HEK293T (cell line): Measurements from ENCODE around the gene TRIM38.

Experiments
- CTCF ChIA-PET: fragments of 350-600 bp; formaldehyde crosslinking; extraction: SDS; loops from one replicate; lab custom pipeline; 2021; ENCODE audit warnings: antibody characterized with exemption, inconsistent platforms; lab: Yijun Ruan, JAX
- POLR2A ChIA-PET: fragments of 350-600 bp; formaldehyde crosslinking; extraction: SDS; loops from one replicate; lab custom pipeline; 2020; ENCODE audit warnings: antibody characterized with exemption, inconsistent platforms; lab: Yijun Ruan, JAX
- DNase-seq: peaks from one replicate; pipeline ENCODE4 v3.0.0; 2012; ENCODE audit warnings: mixed read lengths; ENCODE audit errors: extremely low spot score
- ARNT ChIP-seq: fragments of 450-650 bp; IDR thresholded peaks from 2 replicates; pipeline ENCODE4 v1.6.1; 2017; ENCODE audit warnings: mild to moderate bottlenecking
- BHLHE40 ChIP-seq: fragments of 450-650 bp; IDR thresholded peaks from 2 replicates; pipeline ENCODE4 v1.6.1; 2016; ENCODE audit warnings: mild to moderate bottlenecking, moderate library complexity, borderline replicate concordance
- CTBP1 ChIP-seq: fragments of 450-650 bp; IDR thresholded peaks from 2 replicates; pipeline ENCODE4 v1.6.1; 2016; ENCODE audit warnings: borderline replicate concordance
- ELF4 ChIP-seq: fragments of 450-650 bp; IDR thresholded peaks from 2 replicates; pipeline ENCODE4 v1.6.1; 2017; ENCODE audit warnings: antibody characterized with exemption
- FOXA1 ChIP-seq: fragments of 450-650 bp; IDR thresholded peaks from 2 replicates; pipeline ENCODE4 v1.6.1; 2016; ENCODE audit warnings: mild to moderate bottlenecking
- FOXK2 ChIP-seq: fragments of 450-650 bp; IDR thresholded peaks from 2 replicates; pipeline ENCODE4 v1.6.1; 2016; ENCODE audit warnings: mild to moderate bottlenecking
- FOXM1 ChIP-seq: fragments of 450-650 bp; IDR thresholded peaks from 2 replicates; pipeline ENCODE4 v1.6.1; 2017; ENCODE audit warnings: mild to moderate bottlenecking, borderline replicate concordance
- HDGF ChIP-seq: fragments of 450-650 bp; IDR thresholded peaks from 2 replicates; pipeline ENCODE4 v1.6.1; 2017; ENCODE audit warnings: antibody characterized with exemption, borderline replicate concordance
- L3MBTL2 ChIP-seq: fragments of 450-650 bp; conservative IDR thresholded peaks from 2 replicates; pipeline ENCODE4 v1.6.1; 2016; ENCODE audit warnings: mild to moderate bottlenecking
- LEF1 ChIP-seq: fragments of 450-650 bp; IDR thresholded peaks from 2 replicates; pipeline ENCODE4 v1.6.1; 2017; ENCODE audit warnings: mild to moderate bottlenecking, borderline replicate concordance
- NFRKB ChIP-seq: fragments of 450-650 bp; IDR thresholded peaks from 2 replicates; pipeline ENCODE4 v1.6.1; 2016; ENCODE audit warnings: mild to moderate bottlenecking, moderate library complexity
- SP1 ChIP-seq: fragments of 450-650 bp; IDR thresholded peaks from 2 replicates; pipeline ENCODE4 v1.6.1; 2017
- SUZ12 ChIP-seq: fragments of 450-650 bp; IDR thresholded peaks from 2 replicates; pipeline ENCODE4 v1.6.1; 2016; ENCODE audit warnings: mild to moderate bottlenecking
- TARDBP ChIP-seq: fragments of 450-650 bp; IDR thresholded peaks from 2 replicates; pipeline ENCODE4 v1.6.1; 2016
- ZNF384 ChIP-seq: fragments of 450-650 bp; IDR thresholded peaks from 2 replicates; pipeline ENCODE4 v1.6.1; 2016
- TF ChIP-seq, protein P1 (sequence below): fragments of 450-650 bp; IDR thresholded peaks from 2 replicates; pipeline ENCODE4 v1.6.1; 2016

The TRIM38 gene

DNA sequence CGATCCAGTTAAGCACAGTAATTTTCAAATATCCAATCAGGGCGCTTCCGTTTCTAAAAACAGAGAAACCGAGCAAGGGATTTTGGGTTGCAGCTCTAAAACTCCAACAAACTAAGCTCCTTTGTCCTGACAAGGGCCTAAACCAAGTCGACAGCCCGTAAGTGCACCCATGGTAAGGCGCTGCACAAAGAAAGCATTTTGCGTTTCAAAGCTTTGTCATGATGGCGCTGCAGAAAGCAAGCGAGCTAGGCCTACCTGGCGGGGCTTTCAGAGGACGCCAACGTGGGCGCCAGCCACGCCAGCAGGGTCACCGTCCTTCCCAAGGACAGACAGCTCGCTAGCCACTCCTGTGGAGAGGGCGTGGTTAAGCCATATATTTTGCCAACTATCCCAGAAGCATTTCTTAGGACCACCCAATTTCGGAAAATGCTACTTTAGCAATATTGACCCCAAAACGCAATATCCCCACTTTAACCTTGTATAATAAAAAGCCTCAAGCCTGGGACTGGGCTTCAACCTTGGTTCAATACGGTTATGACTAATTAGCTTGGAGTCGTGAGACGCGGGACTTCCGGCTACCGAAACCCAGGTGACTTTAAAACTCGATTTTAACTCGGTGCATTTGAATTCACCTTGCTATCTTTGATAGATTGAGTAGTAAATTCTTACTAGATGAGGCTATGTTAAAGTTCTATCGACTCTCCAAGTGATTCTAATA lies 53.8 kb downstream of the TRIM38 start:
- no peak for DNase-seq
- CTCF ChIA-PET = interaction anchor here (0.9 kb wide), 1 partner anchor 23 kb away, joined by 3 read pairs; no protein-coding TSS in a partner anchor
- POLR2A ChIA-PET = interaction anchor here (0.9 to 3.7 kb wide), 5 partner anchors 8 to 30 kb away, joined by 3 to 17 read pairs (median 5); a partner anchor contains a TSS
- TF ChIP-seq SUZ12 (no peak), ELF4 (no peak), TARDBP (no peak), FOXK2 (no peak), FOXM1 (no peak), HDGF (no peak), NFRKB (no peak), BHLHE40 (no peak), LEF1 (no peak), ZNF384 (no peak), SP1 (no peak), FOXA1 (no peak), CTBP1 (no peak), L3MBTL2 (no peak), ARNT (no peak)
- TF ChIP-seq, protein P1, sequence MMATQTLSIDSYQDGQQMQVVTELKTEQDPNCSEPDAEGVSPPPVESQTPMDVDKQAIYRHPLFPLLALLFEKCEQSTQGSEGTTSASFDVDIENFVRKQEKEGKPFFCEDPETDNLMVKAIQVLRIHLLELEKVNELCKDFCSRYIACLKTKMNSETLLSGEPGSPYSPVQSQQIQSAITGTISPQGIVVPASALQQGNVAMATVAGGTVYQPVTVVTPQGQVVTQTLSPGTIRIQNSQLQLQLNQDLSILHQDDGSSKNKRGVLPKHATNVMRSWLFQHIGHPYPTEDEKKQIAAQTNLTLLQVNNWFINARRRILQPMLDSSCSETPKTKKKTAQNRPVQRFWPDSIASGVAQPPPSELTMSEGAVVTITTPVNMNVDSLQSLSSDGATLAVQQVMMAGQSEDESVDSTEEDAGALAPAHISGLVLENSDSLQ = no peak

DNA sequence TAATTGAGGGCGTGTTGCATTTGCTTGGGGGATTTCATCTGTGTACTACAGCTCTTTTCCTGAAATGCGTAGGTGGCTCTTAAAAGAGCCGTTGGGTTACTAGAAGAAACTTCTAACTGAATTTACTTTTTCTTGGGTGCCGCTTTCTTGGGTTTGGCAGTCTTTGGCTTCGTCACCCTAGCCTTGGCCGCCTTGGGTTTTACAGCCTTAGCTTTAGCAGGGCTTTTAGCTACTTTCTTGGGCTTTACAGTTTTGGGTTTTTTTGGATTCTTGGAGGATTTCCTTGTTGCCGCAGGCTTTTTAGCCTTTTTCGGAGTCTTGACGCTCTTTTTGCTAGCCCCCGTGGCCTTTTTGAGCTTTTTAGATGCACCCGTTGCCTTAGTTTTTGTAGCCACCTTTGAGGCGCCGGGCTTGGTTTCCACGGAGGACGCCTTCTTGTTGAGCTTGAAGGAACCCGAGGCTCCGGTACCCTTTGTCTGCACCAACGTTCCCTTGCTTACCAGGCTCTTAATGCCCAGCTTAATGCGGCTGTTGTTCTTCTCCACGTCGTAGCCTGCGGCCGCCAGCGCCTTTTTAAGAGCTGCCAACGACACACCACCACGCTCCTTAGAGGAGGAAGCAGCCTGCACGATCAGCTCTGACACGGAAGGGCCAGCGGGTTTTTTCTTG lies 54.5 kb downstream of the TRIM38 start:
- CTCF ChIA-PET = interaction anchor here (0.9 kb wide), 1 partner anchor 24 kb away, joined by 3 read pairs; no protein-coding TSS in a partner anchor

DNA sequence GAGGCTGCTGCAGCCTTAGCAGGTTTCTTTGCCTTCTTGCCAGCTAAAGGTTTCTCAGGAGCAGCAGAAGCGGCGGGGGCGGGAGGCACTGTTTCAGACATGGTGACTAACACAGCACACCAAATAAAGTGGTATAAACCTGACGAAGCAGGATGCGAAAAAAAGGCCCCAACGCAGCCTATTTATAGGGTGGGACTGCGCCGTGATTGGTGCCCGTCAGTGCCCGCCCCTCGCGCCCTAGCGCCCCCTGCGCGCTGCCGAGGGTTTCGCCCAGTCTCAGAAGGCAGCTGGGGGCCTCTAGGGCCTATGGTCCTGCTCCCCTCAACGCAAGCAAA lies 55.0 kb downstream of the TRIM38 start:
- DNase-seq = no peak
- ChIA-PET CTCF (no interaction called here), POLR2A (interaction anchor here (1.5 to 3.7 kb wide), 3 partner anchors 9 to 14 kb away, joined by 5 to 17 read pairs (median 10); a partner anchor contains a TSS)
- TF ChIP-seq, protein P1 = no peak
- TF ChIP-seq ELF4 = no peak
- no peak for TF ChIP-seq SUZ12

More for the DNA sequence above, 54.5 kb downstream of the TRIM38 start:
- TF ChIP-seq, protein P1 = no peak
- POLR2A ChIA-PET = interaction anchor here (0.9 to 3.7 kb wide), 4 partner anchors 9 to 15 kb away, joined by 4 to 17 read pairs (median 8); a partner anchor contains a TSS
- DNase-seq = no peak

DNA sequence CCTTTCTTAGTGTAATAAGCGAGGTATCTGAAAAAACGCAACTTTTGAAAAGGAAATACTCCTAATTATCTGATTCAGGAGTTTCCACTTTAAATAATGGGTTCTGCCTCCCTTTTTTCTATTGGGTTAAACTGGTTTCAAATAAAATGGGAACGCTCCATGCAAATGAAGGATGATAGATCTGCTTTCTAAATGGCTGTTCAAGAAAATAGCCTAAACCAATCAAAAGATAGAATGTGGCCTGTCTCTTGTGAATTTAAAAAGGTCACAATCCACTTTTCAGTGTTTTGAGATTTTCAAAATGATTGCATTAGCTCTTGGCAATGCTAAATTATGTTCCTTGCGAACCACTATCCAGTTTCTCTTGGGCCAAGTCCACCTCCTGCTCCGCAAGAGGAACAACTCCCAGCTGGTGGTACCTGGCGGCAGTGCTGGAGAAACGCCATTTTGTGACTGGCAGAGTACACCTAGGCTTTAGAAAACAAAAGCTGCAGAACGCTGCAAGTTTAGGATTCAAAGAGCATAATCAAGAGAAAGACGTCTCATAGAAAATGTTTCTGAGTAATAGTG lies 56.7 kb downstream of the TRIM38 start:
- no peak for DNase-seq
- ChIA-PET POLR2A (interaction anchor here (0.9 to 16.4 kb wide), 11 partner anchors 8 to 1874 kb away, joined by 3 to 715 read pairs (median 20); a partner anchor contains a TSS), CTCF (no interaction called here)
- TF ChIP-seq ARNT (no peak), SUZ12 (no peak)

DNA sequence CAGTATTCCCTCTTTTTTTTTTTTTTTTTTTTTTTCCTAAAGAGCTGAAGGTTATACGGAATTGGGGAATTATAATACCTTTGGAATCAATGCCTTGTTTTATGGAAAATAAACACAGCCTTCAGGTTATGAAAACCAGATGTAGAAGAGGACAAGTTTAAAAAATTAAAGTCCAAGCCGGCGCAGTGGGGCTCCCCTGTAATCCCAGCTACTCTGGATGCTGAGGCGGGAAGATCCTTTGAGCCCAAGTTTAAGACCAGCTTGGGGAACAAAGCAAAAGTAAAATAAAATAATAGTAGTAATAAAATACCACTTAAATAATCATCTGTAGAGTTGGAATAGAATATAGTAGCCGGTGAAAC lies 57.3 kb downstream of the TRIM38 start:
- ChIA-PET CTCF (interaction anchor here (0.6 kb wide), 2 partner anchors 15 to 71 kb away, joined by 3 read pairs; no protein-coding TSS in a partner anchor), POLR2A (interaction anchor here (0.5 to 16.4 kb wide), 31 partner anchors 9 to 1873 kb away, joined by 3 to 715 read pairs (median 4); a partner anchor contains a TSS)
- TF ChIP-seq ZNF384 (0 out of 2 replicates have a peak, but pooled peaks have one; percentile 47), TARDBP (no peak), SUZ12 (no peak)
- no peak for DNase-seq

DNA sequence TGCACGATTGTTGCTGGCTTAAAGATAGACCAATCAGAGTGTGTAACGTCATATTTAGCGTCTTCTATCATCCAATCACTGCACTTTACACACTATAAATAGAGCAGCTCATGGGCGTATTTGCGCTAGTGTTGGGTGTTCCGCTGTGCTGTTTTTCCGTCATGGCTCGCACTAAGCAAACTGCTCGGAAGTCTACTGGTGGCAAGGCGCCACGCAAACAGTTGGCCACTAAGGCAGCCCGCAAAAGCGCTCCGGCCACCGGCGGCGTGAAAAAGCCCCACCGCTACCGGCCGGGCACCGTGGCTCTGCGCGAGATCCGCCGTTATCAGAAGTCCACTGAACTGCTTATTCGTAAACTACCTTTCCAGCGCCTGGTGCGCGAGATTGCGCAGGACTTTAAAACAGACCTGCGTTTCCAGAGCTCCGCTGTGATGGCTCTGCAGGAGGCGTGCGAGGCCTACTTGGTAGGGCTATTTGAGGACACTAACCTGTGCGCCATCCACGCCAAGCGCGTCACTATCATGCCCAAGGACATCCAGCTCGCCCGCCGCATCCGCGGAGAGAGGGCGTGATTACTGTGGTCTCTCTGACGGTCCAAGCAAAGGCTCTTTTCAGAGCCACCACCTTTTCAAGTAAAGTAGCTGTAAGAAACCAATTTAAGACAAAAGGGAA lies 57.9 kb downstream of the TRIM38 start:
- peak; percentile 89 for TF ChIP-seq ELF4
- TF ChIP-seq, protein P1 = peak; percentile 55; the same call in 1 of the 2 replicates
- no peak for TF ChIP-seq FOXA1
- no peak for TF ChIP-seq HDGF
- TF ChIP-seq TARDBP = peak; percentile 58; the same call in 1 of the 2 replicates
- peak; percentile 17; the same call in 1 of the 2 replicates for TF ChIP-seq L3MBTL2
- no peak for TF ChIP-seq FOXK2
- 0 out of 2 replicates have a peak, but pooled peaks have one; percentile 4 for TF ChIP-seq CTBP1
- no peak for TF ChIP-seq SUZ12
- peak; percentile 75; the same call in 1 of the 2 replicates for TF ChIP-seq FOXM1
- POLR2A ChIA-PET = interaction anchor here (0.5 to 16.4 kb wide), 38 partner anchors 9 to 1873 kb away, joined by 3 to 715 read pairs (median 4); a partner anchor contains a TSS
- peak; percentile 78 for DNase-seq
- CTCF ChIA-PET = interaction anchor here (0.6 kb wide), 2 partner anchors 16 to 72 kb away, joined by 3 read pairs; no protein-coding TSS in a partner anchor
